SH-SY5Y (cell line): ENCODE results near the gene HMGXB4.

Experiments
- GATA2 ChIP-seq: IDR thresholded peaks from 2 replicates; pipeline ENCODE4 v1.6.1; 2011; ENCODE audit warnings: mild to moderate bottlenecking, low read depth, low read length
- GATA3 ChIP-seq: IDR thresholded peaks from 2 replicates; pipeline ENCODE4 v1.6.1; 2011; ENCODE audit warnings: low read depth, mild to moderate bottlenecking, low read length, moderate library complexity

GRCh38 chr22:35307372-35307771 lies 50.1 kb downstream of the HMGXB4 start:
- TF ChIP-seq GATA2: no peak
- TF ChIP-seq GATA3: no peak
